Astrocyte (in vitro differentiated cells and primary cell): ENCODE measurements around the gene RBPMS2. TPM values are rescaled to one million over a fixed set of nuclear protein-coding genes. Genes with fewer than 3 reads are reported as not detected.

ENCODE experiments used
- DNase-seq: peaks from one replicate; pipeline ENCODE4 v3.0.0-alpha.2; 2010; ENCODE audit warnings: low read depth
- FAIRE-seq: peaks from 2 replicates; lab custom pipeline; 2011; peaks lifted over from hg19 to GRCh38; lab: Jason Lieb, UNC
- H2AFZ ChIP-seq: 2 replicates; pipeline ENCODE4 v1.6.0; 2012; ENCODE audit warnings: low read depth, low read length, inconsistent platforms
- H3K27ac ChIP-seq: 2 replicates; pipeline ENCODE4 v1.5.1; 2011; ENCODE audit warnings: low read depth, low read length, inconsistent platforms
- H3K27me3 ChIP-seq: 2 replicates; pipeline ENCODE4 v1.6.0; 2011; ENCODE audit warnings: low read length, inconsistent platforms; ENCODE audit not compliant: insufficient read depth
- H3K36me3 ChIP-seq: 2 replicates; pipeline ENCODE4 v1.5.1; 2011; ENCODE audit warnings: low read length, inconsistent platforms; ENCODE audit not compliant: insufficient read depth
- H3K4me1 ChIP-seq: 2 replicates; pipeline ENCODE4 v1.5.1; 2011; ENCODE audit warnings: low read length, inconsistent platforms; ENCODE audit not compliant: insufficient read depth
- H3K4me2 ChIP-seq: 2 replicates; pipeline ENCODE4 v1.6.0; 2012; ENCODE audit warnings: low read length, inconsistent platforms
- H3K4me3 ChIP-seq: 2 replicates; pipeline ENCODE4 v1.5.1; 2011; ENCODE audit warnings: low read depth, mild to moderate bottlenecking, low read length, inconsistent platforms; ENCODE audit not compliant: insufficient read depth
- H3K79me2 ChIP-seq: 2 replicates; pipeline ENCODE4 v1.6.0; 2012; ENCODE audit warnings: mild to moderate bottlenecking, low read length, inconsistent platforms; ENCODE audit not compliant: insufficient read depth
- H3K9ac ChIP-seq: 2 replicates; pipeline ENCODE4 v1.6.0; 2012; ENCODE audit warnings: mild to moderate bottlenecking, low read length, inconsistent platforms
- H3K9me3 ChIP-seq: 2 replicates; pipeline ENCODE4 v1.5.1; 2012; ENCODE audit warnings: low read depth, mild to moderate bottlenecking, low read length, inconsistent platforms; ENCODE audit not compliant: insufficient read depth
- H4K20me1 ChIP-seq: 2 replicates; pipeline ENCODE4 v1.6.0; 2012; ENCODE audit warnings: low read length, inconsistent platforms; ENCODE audit not compliant: insufficient read depth
- H3K27ac Mint-ChIP-seq: one replicate; pipeline ENCODE4 v1.8.0; 2021; ENCODE audit warnings: mild to moderate bottlenecking, mixed read lengths; ENCODE audit not compliant: unreplicated experiment
- H3K27me3 Mint-ChIP-seq: one replicate; pipeline ENCODE4 v1.8.0; 2021; ENCODE audit warnings: low read depth, mixed read lengths; ENCODE audit not compliant: unreplicated experiment
- H3K36me3 Mint-ChIP-seq: one replicate; pipeline ENCODE4 v1.8.0; 2021; ENCODE audit warnings: low read depth, mixed read lengths; ENCODE audit not compliant: unreplicated experiment
- H3K4me1 Mint-ChIP-seq: one replicate; pipeline ENCODE4 v1.8.0; 2021; ENCODE audit warnings: low read depth, mixed read lengths; ENCODE audit not compliant: unreplicated experiment
- H3K4me3 Mint-ChIP-seq: one replicate; pipeline ENCODE4 v1.8.0; 2021; ENCODE audit warnings: mild to moderate bottlenecking, moderate library complexity, mixed read lengths; ENCODE audit not compliant: unreplicated experiment
- H3K9me3 Mint-ChIP-seq: one replicate; pipeline ENCODE4 v1.8.0; 2021; ENCODE audit warnings: mild to moderate bottlenecking, mixed read lengths; ENCODE audit not compliant: unreplicated experiment
- EZH2 ChIP-seq: IDR thresholded peaks from 2 replicates; pipeline ENCODE4 v1.6.1; 2012; ENCODE audit warnings: mild to moderate bottlenecking, low read length, inconsistent platforms; ENCODE audit not compliant: insufficient read depth
- total RNA-seq: library from RNA; stranded (reverse); gene quantifications from 2 replicates; pipeline ENCODE4 v1.2.1, GENCODE V29; 2021
- TF ChIP-seq, protein P1 (sequence below): IDR thresholded peaks from 2 replicates; pipeline ENCODE4 v1.5.1; 2011; ENCODE audit warnings: low read depth, mild to moderate bottlenecking, inconsistent platforms, low read length, moderate library complexity; ENCODE audit not compliant: insufficient read depth

The RBPMS2 gene
- total RNA-seq, 1 donor from 2014 or later: 10.6 TPM

DNA sequence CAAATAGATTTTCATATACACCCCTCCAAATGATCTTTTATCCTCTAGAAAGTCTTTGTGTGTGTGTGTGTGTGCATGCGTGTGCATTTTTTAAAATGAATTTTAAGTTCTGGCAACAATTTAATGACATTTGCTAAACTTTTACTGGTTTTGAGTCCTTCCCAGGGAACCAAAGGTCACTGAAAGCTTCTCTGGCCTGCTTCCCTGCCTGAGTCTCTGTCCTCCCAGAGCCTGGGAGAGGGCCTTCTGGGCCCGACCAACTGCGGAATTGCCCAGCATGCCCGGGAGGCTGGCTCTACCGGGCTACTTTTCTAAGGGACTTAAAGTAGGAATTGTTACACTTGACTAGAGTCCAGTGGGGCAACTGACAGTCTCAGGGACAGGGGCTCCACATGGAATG, 7.4 kb upstream of the RBPMS2 start:
- H3K4me3 Mint-ChIP-seq: no peak overlapping the region
- Histone ChIP-seq H3K27ac (no peak overlapping the region), H3K9ac (no peak overlapping the region), H3K4me2 (no peak overlapping the region), H4K20me1 (no peaks in the 10 kb centered on the region), H2AFZ (no peak overlapping the region), H3K4me3 (no peak overlapping the region), H3K36me3 (no peaks in the 10 kb centered on the region), H3K79me2 (no peaks in the 10 kb centered on the region), H3K4me1 (no peaks in the 10 kb centered on the region), H3K9me3 (no peaks in the 10 kb centered on the region), H3K27me3 (no peaks in the 10 kb centered on the region)
- H3K9me3 Mint-ChIP-seq: no peaks in the 10 kb centered on the region
- DNase-seq (no peak), FAIRE-seq (no peak)
- no peaks in the 10 kb centered on the region for H3K36me3 Mint-ChIP-seq
- TF ChIP-seq EZH2: no peak
- TF ChIP-seq, protein P1, sequence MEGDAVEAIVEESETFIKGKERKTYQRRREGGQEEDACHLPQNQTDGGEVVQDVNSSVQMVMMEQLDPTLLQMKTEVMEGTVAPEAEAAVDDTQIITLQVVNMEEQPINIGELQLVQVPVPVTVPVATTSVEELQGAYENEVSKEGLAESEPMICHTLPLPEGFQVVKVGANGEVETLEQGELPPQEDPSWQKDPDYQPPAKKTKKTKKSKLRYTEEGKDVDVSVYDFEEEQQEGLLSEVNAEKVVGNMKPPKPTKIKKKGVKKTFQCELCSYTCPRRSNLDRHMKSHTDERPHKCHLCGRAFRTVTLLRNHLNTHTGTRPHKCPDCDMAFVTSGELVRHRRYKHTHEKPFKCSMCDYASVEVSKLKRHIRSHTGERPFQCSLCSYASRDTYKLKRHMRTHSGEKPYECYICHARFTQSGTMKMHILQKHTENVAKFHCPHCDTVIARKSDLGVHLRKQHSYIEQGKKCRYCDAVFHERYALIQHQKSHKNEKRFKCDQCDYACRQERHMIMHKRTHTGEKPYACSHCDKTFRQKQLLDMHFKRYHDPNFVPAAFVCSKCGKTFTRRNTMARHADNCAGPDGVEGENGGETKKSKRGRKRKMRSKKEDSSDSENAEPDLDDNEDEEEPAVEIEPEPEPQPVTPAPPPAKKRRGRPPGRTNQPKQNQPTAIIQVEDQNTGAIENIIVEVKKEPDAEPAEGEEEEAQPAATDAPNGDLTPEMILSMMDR: no peak
- no peak overlapping the region for H3K27ac Mint-ChIP-seq
- peaks cover 20% of the 10 kb centered on the region for H3K27me3 Mint-ChIP-seq
- H3K4me1 Mint-ChIP-seq: no peaks in the 10 kb centered on the region

DNA sequence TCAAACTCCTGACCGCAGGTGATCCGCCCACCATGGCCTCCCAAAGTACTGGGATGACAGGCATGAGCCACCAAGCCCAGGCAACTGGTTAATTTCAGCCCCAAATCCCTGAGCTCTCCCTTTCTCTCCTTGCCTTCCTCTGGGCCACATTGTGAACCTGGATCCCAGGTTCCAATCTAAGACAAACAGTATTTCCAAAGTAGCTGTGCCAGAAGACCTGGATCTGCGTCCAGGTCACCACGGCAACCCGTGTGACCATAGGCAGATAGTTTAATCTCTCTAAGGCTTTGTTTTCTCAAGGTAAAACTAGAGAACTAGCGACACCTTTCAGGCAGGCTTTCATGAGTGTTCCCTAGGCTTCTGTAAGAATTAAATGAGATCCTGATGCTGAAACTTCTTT, 5.9 kb upstream of the RBPMS2 start:
- Histone ChIP-seq H3K4me2 (no peak overlapping the region), H4K20me1 (no peaks in the 10 kb centered on the region), H3K36me3 (no peaks in the 10 kb centered on the region), H3K4me3 (no peak overlapping the region), H3K9ac (no peak overlapping the region), H2AFZ (no peak overlapping the region), H3K4me1 (peaks cover under 1% of the 10 kb centered on the region), H3K9me3 (no peaks in the 10 kb centered on the region), H3K27me3 (peaks cover 3% of the 10 kb centered on the region), H3K27ac (no peak overlapping the region), H3K79me2 (no peaks in the 10 kb centered on the region)
- FAIRE-seq (no peak), DNase-seq (no peak)
- H3K36me3 Mint-ChIP-seq: no peaks in the 10 kb centered on the region
- peaks cover 28% of the 10 kb centered on the region for H3K27me3 Mint-ChIP-seq
- H3K4me3 Mint-ChIP-seq: no peak overlapping the region
- no peak overlapping the region for H3K27ac Mint-ChIP-seq
- TF ChIP-seq, protein P1: no peak
- TF ChIP-seq EZH2: no peak
- no peaks in the 10 kb centered on the region for H3K4me1 Mint-ChIP-seq
- no peaks in the 10 kb centered on the region for H3K9me3 Mint-ChIP-seq

DNA sequence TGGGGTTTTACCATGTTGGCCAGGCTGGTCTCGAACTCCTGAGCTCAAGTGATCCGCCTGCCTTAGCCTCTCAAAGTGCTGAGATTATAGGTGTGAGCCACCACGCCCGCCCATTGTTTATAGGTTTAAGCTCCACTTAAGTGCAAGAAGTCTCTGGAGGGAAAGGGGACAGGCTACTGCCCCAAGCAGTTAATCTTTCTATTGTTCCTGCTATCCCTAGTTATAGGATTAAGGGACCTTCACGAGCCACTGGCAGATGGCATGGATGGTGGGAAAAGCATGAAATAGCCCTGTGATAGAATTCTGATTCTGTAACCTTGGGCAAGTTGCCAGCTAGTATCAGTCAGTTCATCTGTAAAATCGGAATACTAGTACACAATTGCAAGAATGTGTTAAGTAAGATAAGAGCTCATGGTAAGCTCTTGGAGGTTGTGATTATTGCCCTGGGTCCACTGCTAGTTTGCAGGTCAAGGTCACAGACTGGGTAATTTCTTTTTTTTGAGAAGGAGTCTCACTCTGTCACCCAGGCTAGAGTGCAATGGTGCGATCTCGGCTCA, 5.3 kb upstream of the RBPMS2 start:
- no peak for DNase-seq
- Histone ChIP-seq H3K9me3 (no peaks in the 10 kb centered on the region), H3K4me1 (peaks cover 6% of the 10 kb centered on the region), H3K9ac (no peak overlapping the region), H2AFZ (no peak overlapping the region), H3K36me3 (no peaks in the 10 kb centered on the region), H3K79me2 (no peaks in the 10 kb centered on the region), H3K4me2 (no peak overlapping the region), H3K4me3 (no peak overlapping the region), H3K27me3 (peaks cover 7% of the 10 kb centered on the region), H4K20me1 (no peaks in the 10 kb centered on the region), H3K27ac (no peak overlapping the region)
- H3K4me3 Mint-ChIP-seq: no peak overlapping the region
- no peak overlapping the region for H3K27ac Mint-ChIP-seq
- no peak for TF ChIP-seq EZH2
- TF ChIP-seq, protein P1: no peak
- H3K36me3 Mint-ChIP-seq: no peaks in the 10 kb centered on the region
- H3K9me3 Mint-ChIP-seq: no peaks in the 10 kb centered on the region
- peaks cover 28% of the 10 kb centered on the region for H3K27me3 Mint-ChIP-seq
- H3K4me1 Mint-ChIP-seq: no peaks in the 10 kb centered on the region
- no peak for FAIRE-seq
